Measurements from ENCODE around the gene PDAP1.
"Not testable (repeated sequence)": the region's sequence is repeated elsewhere in the genome, so short reads cannot be mapped to it uniquely, and the experiment has no call there.

The PDAP1 gene

DNA sequence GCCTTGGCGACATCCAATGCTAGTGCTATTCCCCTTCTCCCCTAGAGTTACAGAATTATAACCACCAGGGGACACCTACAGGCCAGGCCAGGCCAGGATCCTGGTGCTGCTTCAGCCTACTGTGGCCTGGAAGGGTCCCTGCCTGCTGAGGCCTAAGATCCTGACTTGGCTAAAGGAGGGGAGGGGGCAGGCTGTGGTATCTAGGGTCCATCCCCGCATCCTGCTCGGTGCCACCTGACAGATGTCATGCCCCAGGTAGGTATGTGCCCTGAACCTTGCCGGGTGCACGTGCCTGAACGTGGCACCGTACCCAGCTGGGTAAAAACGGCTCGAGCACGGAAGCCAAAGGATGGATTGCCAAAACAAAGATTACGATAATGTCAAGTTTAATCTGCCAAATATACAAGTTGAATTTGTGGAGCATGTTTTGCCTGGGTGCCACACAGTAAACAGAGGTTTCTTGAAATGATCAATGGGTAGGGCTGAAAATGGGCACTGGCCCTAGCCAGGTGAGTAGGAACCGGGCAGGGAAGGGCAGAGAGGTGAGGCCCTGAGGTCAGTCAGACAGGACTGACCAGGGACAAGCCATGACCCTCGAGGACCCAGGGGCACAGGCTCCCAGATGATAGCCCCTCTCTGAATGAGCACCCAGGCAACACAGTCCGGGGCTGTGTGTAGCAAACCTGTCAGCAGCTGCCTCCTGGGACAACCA, 12.6 kb downstream of the PDAP1 start:
- peak; percentile 30 for DNase-seq

- DNase-seq: peak; percentile 50
Measured at GRCh38 chr7:99394188-99394502, 14.3 kb downstream of the PDAP1 start.

GRCh38 chr7:99393355-99394187, 14.8 kb downstream of the PDAP1 start:
- peak; percentile 97 for DNase-seq

GRCh38 chr7:99392659-99393354, 15.6 kb downstream of the PDAP1 start:
- DNase-seq: peak; percentile 98

DNA sequence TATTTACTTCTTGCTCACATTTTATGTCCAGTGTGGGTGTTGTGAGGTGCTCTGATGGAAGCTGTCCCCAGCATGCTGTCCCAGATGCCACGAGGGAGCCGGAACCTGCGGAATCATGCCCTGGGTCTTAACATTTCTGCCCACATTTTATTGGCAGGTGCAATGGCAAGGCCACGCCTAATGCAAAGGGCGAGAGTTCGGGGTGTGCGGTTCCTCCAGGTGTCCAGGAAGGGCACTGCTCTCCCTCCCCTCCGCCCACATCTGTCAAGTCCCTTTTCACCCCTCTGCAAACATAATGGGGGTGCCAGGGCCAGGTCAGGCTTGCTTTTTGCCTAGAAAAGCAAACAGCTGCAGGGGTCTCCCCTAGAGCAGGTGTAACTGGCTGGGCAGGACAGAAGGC, 16.4 kb downstream of the PDAP1 start:
- DNase-seq: peak; percentile 70

DNA sequence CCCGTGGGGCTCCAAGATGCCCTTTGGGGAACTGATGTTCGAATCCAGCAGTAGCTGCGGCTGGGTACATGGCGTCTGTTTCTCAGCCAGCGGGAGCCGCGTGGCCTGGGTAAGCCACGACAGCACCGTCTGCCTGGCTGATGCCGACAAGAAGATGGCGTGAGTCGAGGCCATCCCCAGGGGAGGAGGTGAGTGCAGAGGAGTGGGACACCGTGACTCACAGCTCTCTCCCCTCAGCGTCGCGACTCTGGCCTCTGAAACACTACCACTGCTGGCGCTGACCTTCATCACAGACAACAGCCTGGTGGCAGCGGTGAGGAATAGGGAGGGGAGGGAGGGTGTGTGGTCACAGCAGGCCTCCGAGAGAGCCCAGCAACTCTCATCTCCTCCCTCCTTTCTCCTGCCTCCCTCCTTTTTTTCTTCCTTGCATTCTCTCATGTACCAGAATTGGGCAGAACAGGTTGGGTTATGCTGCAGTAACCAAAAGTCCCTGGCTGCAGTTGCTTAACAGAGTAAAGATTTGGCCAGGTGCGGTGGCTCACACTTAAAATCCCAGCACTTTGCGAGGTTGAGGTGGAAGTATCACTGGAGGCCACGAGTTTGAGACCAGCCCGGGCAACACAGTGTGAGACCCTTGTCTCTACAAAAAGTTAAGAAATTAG, 17.3 kb downstream of the PDAP1 start:
- DNase-seq: peak; percentile 43

- DNase-seq: no peak
Measured at GRCh38 chr7:99389772-99390171, 18.6 kb downstream of the PDAP1 start.

DNA sequence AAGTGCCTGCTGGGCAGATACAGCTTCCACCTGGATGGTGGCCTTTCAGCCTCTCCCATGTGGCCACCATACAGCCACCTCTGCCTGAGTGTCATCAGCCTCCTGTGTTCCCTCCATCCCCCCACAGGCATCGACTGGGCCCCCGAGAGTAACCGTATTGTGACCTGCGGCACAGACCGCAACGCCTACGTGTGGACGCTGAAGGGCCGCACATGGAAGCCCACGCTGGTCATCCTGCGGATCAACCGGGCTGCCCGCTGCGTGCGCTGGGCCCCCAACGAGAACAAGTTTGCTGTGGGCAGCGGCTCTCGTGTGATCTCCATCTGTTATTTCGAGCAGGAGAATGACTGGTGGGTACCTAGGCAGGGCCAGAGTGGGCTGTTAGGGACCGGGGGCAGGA, 20.5 kb downstream of the PDAP1 start:
- DNase-seq: no peak

- DNase-seq: not testable (repeated sequence)
Measured at GRCh38 chr7:99387239-99387635, 21.2 kb downstream of the PDAP1 start.

- peak; percentile 62 for DNase-seq
Measured at GRCh38 chr7:99386584-99387238, 21.7 kb downstream of the PDAP1 start.

DNA sequence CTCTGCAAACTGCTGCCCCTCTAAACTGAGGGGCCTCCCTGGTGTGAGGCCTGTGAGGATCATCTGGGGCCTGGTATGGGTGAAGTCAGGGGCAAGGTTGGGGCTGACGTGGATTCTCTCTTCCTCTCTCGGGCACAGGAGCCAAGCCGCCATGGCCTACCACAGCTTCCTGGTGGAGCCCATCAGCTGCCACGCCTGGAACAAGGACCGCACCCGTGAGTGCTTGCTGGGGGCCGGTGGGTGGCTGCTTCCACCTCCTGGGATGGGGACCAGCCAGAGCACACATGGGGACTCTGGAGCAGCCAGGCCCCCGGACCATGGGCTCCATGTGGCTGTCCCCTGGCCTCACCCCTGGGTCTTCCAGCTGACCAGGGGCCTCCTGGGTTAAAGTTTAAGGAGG, 22.8 kb downstream of the PDAP1 start:
- no peak for DNase-seq

DNA sequence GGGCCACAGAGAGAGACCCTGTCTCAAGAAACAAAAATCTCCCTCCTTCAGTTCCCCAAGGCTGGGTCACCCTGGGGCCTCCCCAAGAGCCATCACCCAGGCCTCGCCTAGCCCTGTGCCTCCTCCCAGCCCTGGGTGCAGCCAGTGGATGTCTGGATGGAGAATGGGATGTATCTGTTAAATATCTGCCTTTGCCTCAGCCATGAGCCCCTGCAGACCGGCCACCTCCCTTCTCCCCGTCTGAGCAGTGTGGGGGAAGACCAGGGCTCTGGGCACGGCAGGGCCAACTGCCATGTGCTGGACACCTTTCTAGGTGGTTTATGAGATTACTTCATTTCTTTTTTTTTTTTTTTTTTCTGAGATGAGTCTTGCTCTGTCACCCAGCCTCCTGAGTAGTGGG, 23.9 kb downstream of the PDAP1 start:
- DNase-seq: peak; percentile 69

- peak; percentile 41 for DNase-seq
Measured at GRCh38 chr7:99383791-99384370, 24.5 kb downstream of the PDAP1 start.

- DNase-seq: no peak
Measured at GRCh38 chr7:99383203-99383602, 25.2 kb downstream of the PDAP1 start.

GRCh38 chr7:99381664-99382075, 26.7 kb downstream of the PDAP1 start:
- no peak for DNase-seq

DNA sequence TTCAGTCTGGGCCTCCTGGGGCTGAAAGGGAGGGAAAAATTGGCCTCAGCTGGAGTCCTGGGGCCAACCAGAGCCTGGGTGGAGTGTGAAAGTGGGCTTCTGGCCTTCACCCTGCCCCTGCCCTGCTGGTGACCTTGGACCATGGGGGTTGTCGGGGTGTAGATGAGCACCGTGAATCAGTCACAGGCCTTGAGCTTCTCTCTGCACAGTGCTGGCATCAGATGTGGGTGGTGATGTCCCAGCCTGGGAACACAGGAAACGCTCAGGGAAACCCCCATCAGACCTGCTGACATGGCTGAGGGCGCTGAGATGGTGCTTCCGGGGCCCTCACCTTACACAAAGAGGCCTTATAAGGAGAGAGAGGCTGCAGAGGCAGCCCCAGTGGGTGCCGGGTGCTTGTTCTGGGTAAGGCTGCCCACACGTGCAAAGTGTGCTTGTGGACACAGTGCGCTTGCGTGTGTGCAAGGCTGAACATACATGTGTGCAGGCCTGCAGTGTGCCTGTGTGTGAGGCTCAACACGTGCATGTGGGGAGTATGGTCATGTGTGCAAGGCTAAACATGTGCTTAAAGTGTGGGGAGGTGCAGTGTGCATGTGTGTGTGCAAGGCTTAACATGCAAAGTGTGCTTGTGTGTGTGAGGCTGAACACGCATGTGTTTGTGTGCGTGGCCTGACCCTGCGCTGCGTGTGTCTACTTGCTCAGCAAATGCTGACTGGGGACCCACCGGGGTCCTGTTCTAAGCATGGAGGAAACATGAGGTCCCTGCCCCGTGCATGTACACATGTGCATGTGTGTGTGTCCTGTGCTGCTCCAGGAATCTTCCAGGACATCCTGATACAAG, 27.4 kb downstream of the PDAP1 start:
- no peak for DNase-seq

GRCh38 chr7:99380032-99380822, 28.2 kb downstream of the PDAP1 start:
- no peak for DNase-seq

DNA sequence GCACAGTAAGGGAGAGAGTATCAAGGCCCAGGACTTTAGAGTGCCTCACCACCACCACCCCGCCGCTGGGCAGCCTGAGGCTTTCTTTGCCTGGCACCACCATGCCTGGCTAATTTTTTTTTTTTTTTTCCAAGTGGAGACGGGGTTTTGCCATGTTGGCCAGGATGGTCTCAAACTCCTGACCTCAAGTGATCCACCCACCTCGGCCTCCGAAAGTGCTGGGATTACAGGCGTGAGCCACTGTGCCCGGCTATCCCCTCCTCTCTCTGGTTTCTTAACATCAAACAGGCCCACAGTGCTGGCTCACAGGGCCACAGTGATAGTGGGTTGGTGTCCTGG, 28.7 kb downstream of the PDAP1 start:
- not testable (repeated sequence) for DNase-seq

DNA sequence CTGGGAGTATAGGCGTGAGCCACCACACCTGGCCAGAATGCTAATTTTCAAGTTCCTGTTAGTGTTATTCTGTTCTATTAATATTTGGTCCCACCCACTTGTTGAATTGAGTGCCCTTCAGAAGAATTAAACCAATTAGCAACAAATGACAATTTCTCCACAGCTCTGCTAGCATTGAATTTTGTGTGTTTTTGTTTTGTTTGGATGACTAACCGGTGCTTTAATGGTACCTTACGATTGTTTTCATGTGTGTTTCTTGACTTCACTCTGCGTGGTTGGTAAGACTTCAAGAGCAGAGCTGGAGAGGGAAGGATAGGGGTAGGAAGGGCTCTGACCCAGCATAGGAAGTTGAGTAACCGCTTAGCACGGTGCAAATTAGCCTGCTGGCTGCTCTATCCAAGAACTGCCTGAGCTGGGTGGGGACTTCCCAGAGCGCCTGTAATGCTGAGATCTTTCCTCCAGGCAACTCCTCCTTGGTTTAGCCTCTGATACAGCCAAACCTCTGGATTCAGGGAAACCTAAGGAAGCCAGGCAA, 29.3 kb downstream of the PDAP1 start:
- no peak for DNase-seq

- DNase-seq: peak; percentile 87
Measured at GRCh38 chr7:99375070-99375807, 33.2 kb downstream of the PDAP1 start.

Measured in DMS53 (cell line).